NB4 (cell line): ENCODE data around the gene ZNF385A.

Experiments used
- DNase-seq: peaks from one replicate; pipeline ENCODE4 v3.0.0; 2010; ENCODE audit warnings: low read depth
- H3K4me3 ChIP-seq: one replicate; pipeline ENCODE4 v1.5.1; 2011; ENCODE audit warnings: mild to moderate bottlenecking, low read depth, low read length, moderate library complexity
- MYC ChIP-seq: IDR thresholded peaks from 2 replicates; pipeline ENCODE4 v1.6.1; 2011; ENCODE audit warnings: low read depth, low read length
- POLR2A ChIP-seq: IDR thresholded peaks from 2 replicates; pipeline ENCODE4 v1.6.1; 2011; ENCODE audit warnings: mild to moderate bottlenecking; ENCODE audit not compliant: insufficient read length; ENCODE audit errors: extremely low read depth
- TF ChIP-seq, protein P1 (sequence below): IDR thresholded peaks from one replicate; pipeline ENCODE4 v1.5.1; 2012; ENCODE audit warnings: low read depth, low read length
- TF ChIP-seq, protein P2 (sequence below): IDR thresholded peaks from 2 replicates; pipeline ENCODE4 v1.6.1; 2011; ENCODE audit warnings: low read depth, low read length

The ZNF385A gene

DNA sequence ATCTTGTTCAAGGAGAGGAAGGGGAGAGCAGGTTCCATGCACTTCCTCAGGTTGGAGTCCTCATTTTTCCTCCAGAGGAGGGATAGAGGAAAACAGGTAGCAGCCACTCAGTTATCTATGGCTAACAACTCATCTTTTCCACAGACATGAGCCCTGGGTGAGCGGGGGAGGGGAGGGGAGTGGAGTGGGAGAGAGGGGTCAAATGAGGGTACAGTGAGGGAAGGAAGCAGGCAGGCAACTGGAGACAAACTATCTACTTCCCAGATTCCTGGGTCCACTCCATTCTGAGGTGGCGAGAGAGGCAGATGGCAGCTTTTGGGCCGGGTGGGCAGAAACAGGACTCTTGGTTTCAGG, 2.6 kb upstream of the ZNF385A start:
- no peak overlapping the region for H3K4me3 ChIP-seq
- DNase-seq = no peak
- TF ChIP-seq POLR2A = no peak
- TF ChIP-seq MYC = no peak
- TF ChIP-seq, protein P1, sequence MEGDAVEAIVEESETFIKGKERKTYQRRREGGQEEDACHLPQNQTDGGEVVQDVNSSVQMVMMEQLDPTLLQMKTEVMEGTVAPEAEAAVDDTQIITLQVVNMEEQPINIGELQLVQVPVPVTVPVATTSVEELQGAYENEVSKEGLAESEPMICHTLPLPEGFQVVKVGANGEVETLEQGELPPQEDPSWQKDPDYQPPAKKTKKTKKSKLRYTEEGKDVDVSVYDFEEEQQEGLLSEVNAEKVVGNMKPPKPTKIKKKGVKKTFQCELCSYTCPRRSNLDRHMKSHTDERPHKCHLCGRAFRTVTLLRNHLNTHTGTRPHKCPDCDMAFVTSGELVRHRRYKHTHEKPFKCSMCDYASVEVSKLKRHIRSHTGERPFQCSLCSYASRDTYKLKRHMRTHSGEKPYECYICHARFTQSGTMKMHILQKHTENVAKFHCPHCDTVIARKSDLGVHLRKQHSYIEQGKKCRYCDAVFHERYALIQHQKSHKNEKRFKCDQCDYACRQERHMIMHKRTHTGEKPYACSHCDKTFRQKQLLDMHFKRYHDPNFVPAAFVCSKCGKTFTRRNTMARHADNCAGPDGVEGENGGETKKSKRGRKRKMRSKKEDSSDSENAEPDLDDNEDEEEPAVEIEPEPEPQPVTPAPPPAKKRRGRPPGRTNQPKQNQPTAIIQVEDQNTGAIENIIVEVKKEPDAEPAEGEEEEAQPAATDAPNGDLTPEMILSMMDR = no peak
- TF ChIP-seq, protein P2, sequence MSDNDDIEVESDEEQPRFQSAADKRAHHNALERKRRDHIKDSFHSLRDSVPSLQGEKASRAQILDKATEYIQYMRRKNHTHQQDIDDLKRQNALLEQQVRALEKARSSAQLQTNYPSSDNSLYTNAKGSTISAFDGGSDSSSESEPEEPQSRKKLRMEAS = no peak

DNA sequence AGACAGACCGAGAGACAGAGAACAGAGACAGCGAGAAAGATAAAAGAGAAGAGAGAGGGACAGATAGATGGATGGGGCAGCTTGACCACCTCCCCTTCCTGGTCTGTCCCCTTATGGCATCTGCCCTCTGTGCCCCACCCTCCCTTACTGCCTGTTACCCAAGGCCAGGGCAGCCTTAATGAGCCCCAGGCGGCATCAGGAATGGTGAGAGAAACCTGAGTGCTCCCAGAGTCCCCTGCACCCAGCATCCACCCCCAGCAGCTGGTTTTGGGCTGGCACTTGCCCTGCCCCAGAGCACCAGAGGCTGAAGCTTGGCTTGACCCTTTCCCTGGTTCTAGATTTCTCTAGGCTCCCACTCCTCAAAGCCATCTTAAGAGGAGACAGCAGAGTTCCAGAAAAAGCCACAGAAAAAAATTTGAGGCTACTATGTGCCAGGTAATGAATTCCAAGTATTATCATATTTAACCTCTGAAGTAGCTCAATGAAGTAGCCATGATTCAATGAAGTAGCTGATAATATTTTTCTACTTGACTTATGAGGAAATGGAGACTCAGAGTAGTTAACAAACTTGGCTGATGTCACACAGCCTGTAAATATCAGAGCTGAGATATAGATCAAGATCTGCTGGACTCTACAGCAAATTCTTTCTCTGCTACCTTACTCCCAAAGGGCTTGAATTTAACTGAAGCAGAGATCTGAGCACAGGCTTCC, 2.0 kb upstream of the ZNF385A start:
- H3K4me3 ChIP-seq = no peak overlapping the region
- DNase-seq = no peak
- TF ChIP-seq, protein P1 = no peak
- no peak for TF ChIP-seq MYC
- TF ChIP-seq POLR2A = no peak
- TF ChIP-seq, protein P2 = no peak

DNA sequence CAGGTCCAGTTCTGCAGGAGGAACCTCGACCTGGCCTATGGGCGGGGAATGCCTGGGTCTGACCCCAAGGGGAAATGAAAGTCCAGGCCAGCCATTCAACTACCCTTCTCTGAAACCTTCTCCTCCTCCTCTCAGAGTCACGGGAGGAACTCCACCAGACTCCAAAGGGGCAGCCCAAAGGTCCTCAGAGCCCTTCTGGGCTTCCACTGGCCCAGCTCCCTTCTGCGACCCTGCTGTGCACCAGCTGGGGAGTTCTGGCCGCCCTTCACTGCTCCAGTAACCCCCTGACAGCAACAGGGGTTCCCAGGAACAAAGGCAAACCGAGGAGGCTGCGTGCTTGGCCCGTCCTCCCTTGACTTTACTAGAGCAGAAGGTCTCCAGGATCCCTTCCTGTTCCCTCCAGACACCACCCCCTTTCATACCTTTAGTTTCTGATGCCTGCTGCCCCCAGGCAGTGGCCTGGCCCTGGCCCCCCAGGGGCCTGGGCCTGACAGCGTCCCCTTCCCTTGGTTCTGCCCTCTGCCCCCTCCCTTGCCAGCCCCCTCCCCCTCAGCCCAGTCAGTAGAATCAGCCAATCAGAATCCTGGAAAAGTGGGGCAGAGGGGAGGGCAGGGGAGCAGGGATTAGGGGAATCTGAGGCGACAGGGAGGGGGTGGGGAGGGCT, 850 bp upstream of the ZNF385A start:
- no peak overlapping the region for H3K4me3 ChIP-seq
- TF ChIP-seq POLR2A = no peak
- peak; percentile 56 for DNase-seq

DNA sequence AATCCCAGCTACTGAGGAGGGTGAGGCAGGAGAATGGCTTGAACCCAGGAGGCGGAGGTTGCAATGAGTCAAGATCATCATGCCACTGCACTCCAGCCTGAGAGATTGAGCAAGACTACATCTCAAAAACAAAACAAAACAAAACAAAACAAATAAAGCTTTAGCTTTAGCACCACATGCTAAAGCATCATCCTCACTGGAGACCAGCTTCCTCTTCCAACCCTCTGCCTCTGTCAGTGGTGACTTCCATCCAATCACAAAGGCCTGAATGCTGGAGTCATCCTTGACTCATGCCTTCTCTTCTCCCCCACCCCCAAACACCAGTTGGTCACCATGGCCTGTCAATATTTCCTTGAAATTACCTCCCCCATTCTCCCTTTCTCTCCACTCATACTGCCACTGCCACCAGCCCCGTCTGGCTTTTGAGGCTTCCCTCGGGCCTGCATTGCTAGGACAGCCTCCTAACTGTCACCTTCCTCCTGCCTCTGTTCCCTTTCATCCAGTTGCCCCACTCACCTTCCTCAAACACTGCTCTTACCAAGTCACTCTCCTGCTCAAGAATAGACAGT, 1.4 kb downstream of the ZNF385A start:
- no peak overlapping the region for H3K4me3 ChIP-seq
- peak; percentile 98 for DNase-seq
- TF ChIP-seq, protein P2 = peak; percentile 48
- no peak for TF ChIP-seq POLR2A

DNA sequence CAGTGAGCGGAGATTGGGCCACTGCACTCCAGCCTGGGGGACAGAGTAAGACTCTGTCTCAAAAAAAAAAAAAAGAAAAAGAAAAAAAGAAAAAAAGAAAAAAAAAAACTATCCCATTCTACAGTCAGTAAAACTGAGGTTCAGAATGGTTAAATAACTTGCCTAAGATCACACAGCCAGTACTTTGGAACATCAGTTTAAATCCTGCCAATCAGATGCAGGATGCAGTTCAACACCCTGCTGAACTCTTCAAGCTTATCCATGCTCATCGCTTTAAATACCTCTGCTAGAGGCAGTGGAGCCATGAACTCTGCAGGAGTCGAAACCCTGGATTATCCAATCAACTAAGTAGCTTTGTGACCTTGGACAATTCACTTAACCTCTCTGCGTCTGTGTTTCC, 3.4 kb downstream of the ZNF385A start:
- no peak for DNase-seq
- TF ChIP-seq POLR2A (no peak), MYC (no peak)
- TF ChIP-seq, protein P2 = no peak
- TF ChIP-seq, protein P1 = no peak
- no peak overlapping the region for H3K4me3 ChIP-seq

DNA sequence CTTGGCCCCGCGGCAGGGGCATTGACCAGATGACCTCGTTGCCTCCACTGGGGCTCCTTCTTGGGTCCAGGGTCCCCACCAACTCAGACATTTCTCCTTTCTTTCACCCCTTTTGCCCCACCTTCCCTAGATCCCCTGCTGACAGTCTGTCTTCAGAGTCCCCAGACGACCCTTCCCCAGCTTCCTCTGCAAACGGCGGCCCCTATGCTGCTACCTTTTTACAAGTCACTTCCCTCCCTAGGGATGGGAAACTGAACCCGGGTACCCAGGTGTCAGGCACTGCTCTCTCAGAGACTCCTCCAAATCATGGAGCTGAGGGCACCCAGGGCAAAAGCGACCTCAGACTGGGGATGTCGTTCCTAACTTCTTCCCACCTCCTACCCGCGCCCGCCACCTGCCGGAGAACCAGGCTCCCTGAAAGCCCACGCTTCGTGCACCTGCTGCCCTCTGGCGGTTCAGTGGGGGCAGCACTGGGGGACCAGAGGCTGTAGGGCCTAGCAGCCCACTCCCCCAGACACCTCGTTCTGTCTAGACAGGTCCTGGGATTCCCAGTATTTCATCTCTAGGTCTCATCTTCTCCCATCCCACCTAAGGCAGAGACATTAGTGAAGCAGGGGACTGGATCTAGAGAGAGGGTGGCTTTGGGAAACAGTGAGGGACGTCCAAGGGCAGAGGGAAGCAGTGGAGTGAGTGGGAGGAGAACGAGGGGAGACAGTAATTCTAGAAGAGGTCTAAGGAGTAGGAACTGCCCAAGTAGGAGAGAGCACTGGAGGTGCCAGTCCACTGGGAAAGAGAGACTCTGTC, 4.9 kb downstream of the ZNF385A start:
- H3K4me3 ChIP-seq = no peak overlapping the region
- DNase-seq = peak; percentile 89

More for the DNA sequence above, 4.9 kb downstream of the ZNF385A start:
- TF ChIP-seq, protein P2 = 0 out of 2 replicates have a peak, but pooled peaks have one; percentile 53
- TF ChIP-seq POLR2A = no peak
- 0 out of 2 replicates have a peak, but pooled peaks have one; percentile 36 for TF ChIP-seq MYC
- TF ChIP-seq, protein P1 = peak; percentile 100
